ENCODE data around the gene TSR3. TPM values are rescaled to one million over a fixed set of nuclear protein-coding genes. Genes with fewer than 3 reads are reported as not detected.
A peak's percentile ranks its signal among the peaks of the same experiment; 100 is the strongest.

Gene TSR3
- 10 to 100 TPM; 37.6 to 58.7 TPM for total RNA-seq

- H3K9me3 Mint-ChIP-seq (ENCODE audit: low read depth) = no peaks in the 10 kb centered on the region
- CTCF ChIA-PET = interaction anchor here (0.6 to 0.7 kb wide), 2 partner anchors 32 to 350 kb away, joined by 3 read pairs; no protein-coding TSS in a partner anchor
- POLR2A ChIA-PET = no interaction called here
- no peaks in the 10 kb centered on the region for H3K27me3 Mint-ChIP-seq
- peak within 1 kb of the TSS; percentile 85 for H3K4me3 Mint-ChIP-seq
- intact Hi-C loops (cut with DNase I, micrococcal nuclease) = loop anchor here (1.0 to 5.0 kb wide), 9 partner anchors 8 to 421 kb away; partner anchors contain the start of genes CLCN7 (in 1 of the 2), EME2 (in 1 of the 2), MRPS34 (in 1 of the 2) and NME3 (in 1 of the 2)
- peaks cover 3% of the 10 kb centered on the region for H3K36me3 Mint-ChIP-seq (ENCODE audit: low read depth)
- DNase-seq (peak; percentile 91), ATAC-seq (peak; percentile 87)
- H3K27ac Mint-ChIP-seq = peak within 1 kb of the TSS; percentile 79
- peaks cover 37% of the 10 kb centered on the region for H3K4me1 Mint-ChIP-seq
Observed at GRCh38 chr16:1351582-1352362, at the start of gene TSR3, which contains the start of gene GNPTG. Gene TSR3, minus strand, starts transcription at chr16:1351878. Its CDS starts 74 bp downstream, at chr16:1351804. Gene GNPTG, plus strand, starts transcription at chr16:1351931. Its CDS starts 35 bp downstream, at chr16:1351966.

- no peaks in the 10 kb centered on the region for H3K27me3 Mint-ChIP-seq
- no peaks in the 10 kb centered on the region for H3K4me1 Mint-ChIP-seq
- POLR2A ChIA-PET = no interaction called here
- no peak overlapping the region for H3K27ac Mint-ChIP-seq
- no peaks in the 10 kb centered on the region for H3K9me3 Mint-ChIP-seq (ENCODE audit: low read depth)
- intact Hi-C loops (cut with DNase I, micrococcal nuclease) = no loop called here
- no peak for ATAC-seq
- CTCF ChIA-PET = no interaction called here
- H3K4me3 Mint-ChIP-seq = no peak overlapping the region
- DNase-seq = no peak
- peaks cover 3% of the 10 kb centered on the region for H3K36me3 Mint-ChIP-seq (ENCODE audit: low read depth)
Observed at GRCh38 chr16:1401061-1401757, 49.5 kb upstream of the TSR3 start.

- Mint-ChIP-seq H3K4me1 (no peaks in the 10 kb centered on the region), H3K27me3 (no peaks in the 10 kb centered on the region), H3K4me3 (no peak overlapping the region), H3K36me3 (ENCODE audit: low read depth) (peaks cover 3% of the 10 kb centered on the region), H3K9me3 (ENCODE audit: low read depth) (no peaks in the 10 kb centered on the region), H3K27ac (no peak overlapping the region)
- POLR2A ChIA-PET = no interaction called here
- DNase-seq (no peak), ATAC-seq (no peak)
- CTCF ChIA-PET = no interaction called here
- intact Hi-C loops (cut with DNase I, micrococcal nuclease) = no loop called here
Observed at GRCh38 chr16:1398826-1399581, 47.3 kb upstream of the TSR3 start.

- no peaks in the 10 kb centered on the region for H3K9me3 Mint-ChIP-seq (ENCODE audit: low read depth)
- ATAC-seq (no peak), DNase-seq (no peak)
- no peak overlapping the region for H3K27ac Mint-ChIP-seq
- no peaks in the 10 kb centered on the region for H3K4me1 Mint-ChIP-seq
- ChIA-PET POLR2A (no interaction called here), CTCF (no interaction called here)
- H3K27me3 Mint-ChIP-seq = no peaks in the 10 kb centered on the region
- intact Hi-C loops (cut with DNase I, micrococcal nuclease) = no loop called here
- H3K36me3 Mint-ChIP-seq (ENCODE audit: low read depth) = peaks cover 3% of the 10 kb centered on the region
- no peak overlapping the region for H3K4me3 Mint-ChIP-seq
Observed at GRCh38 chr16:1398351-1398750, 46.7 kb upstream of the TSR3 start.

- intact Hi-C loops (cut with DNase I, micrococcal nuclease) = no loop called here
- ATAC-seq (no peak), DNase-seq (no peak)
- CTCF ChIA-PET = no interaction called here
- Mint-ChIP-seq H3K9me3 (ENCODE audit: low read depth) (no peaks in the 10 kb centered on the region), H3K36me3 (ENCODE audit: low read depth) (peaks cover 3% of the 10 kb centered on the region), H3K4me3 (no peak overlapping the region), H3K27me3 (no peaks in the 10 kb centered on the region), H3K4me1 (no peaks in the 10 kb centered on the region), H3K27ac (no peak overlapping the region)
- POLR2A ChIA-PET = no interaction called here
Observed at GRCh38 chr16:1397779-1398178, 46.1 kb upstream of the TSR3 start.

GRCh38 chr16:1395444-1396031 is 43.9 kb upstream of the TSR3 start:
- ChIA-PET CTCF (no interaction called here), POLR2A (no interaction called here)
- H3K4me3 Mint-ChIP-seq = no peak overlapping the region
- peaks cover 6% of the 10 kb centered on the region for H3K36me3 Mint-ChIP-seq (ENCODE audit: low read depth)
- intact Hi-C loops (cut with DNase I, micrococcal nuclease) = no loop called here
- no peak overlapping the region for H3K27ac Mint-ChIP-seq
- H3K27me3 Mint-ChIP-seq = no peaks in the 10 kb centered on the region
- DNase-seq = no peak
- H3K4me1 Mint-ChIP-seq = no peaks in the 10 kb centered on the region
- ATAC-seq = no peak
- H3K9me3 Mint-ChIP-seq (ENCODE audit: low read depth) = no peaks in the 10 kb centered on the region

GRCh38 chr16:1394367-1394951 is 42.8 kb upstream of the TSR3 start:
- POLR2A ChIA-PET = no interaction called here
- Mint-ChIP-seq H3K4me1 (no peaks in the 10 kb centered on the region), H3K9me3 (ENCODE audit: low read depth) (no peaks in the 10 kb centered on the region), H3K4me3 (no peak overlapping the region), H3K27ac (no peak overlapping the region), H3K36me3 (ENCODE audit: low read depth) (peaks cover 8% of the 10 kb centered on the region), H3K27me3 (no peaks in the 10 kb centered on the region)
- ATAC-seq (no peak), DNase-seq (no peak)
- intact Hi-C loops (cut with DNase I, micrococcal nuclease) = no loop called here
- CTCF ChIA-PET = no interaction called here

GRCh38 chr16:1393613-1394176 is 42.0 kb upstream of the TSR3 start:
- intact Hi-C loops (cut with DNase I, micrococcal nuclease) = no loop called here
- Mint-ChIP-seq H3K36me3 (ENCODE audit: low read depth) (peaks cover 6% of the 10 kb centered on the region), H3K27me3 (no peaks in the 10 kb centered on the region), H3K9me3 (ENCODE audit: low read depth) (no peaks in the 10 kb centered on the region), H3K27ac (no peak overlapping the region), H3K4me1 (no peaks in the 10 kb centered on the region), H3K4me3 (no peak overlapping the region)
- ChIA-PET CTCF (no interaction called here), POLR2A (no interaction called here)
- no peak for ATAC-seq
- no peak for DNase-seq

GRCh38 chr16:1392826-1393225 is 41.1 kb upstream of the TSR3 start:
- Mint-ChIP-seq H3K4me3 (no peak overlapping the region), H3K36me3 (ENCODE audit: low read depth) (peaks cover 6% of the 10 kb centered on the region), H3K27ac (peak overlapping the region; percentile 13), H3K9me3 (ENCODE audit: low read depth) (no peaks in the 10 kb centered on the region), H3K27me3 (no peaks in the 10 kb centered on the region), H3K4me1 (no peaks in the 10 kb centered on the region)
- no peak for ATAC-seq
- intact Hi-C loops (cut with DNase I, micrococcal nuclease) = no loop called here
- POLR2A ChIA-PET = no interaction called here
- CTCF ChIA-PET = no interaction called here
- no peak for DNase-seq

GRCh38 chr16:1390239-1390779 is 38.6 kb upstream of the TSR3 start:
- Mint-ChIP-seq H3K27me3 (no peaks in the 10 kb centered on the region), H3K4me1 (no peaks in the 10 kb centered on the region), H3K36me3 (ENCODE audit: low read depth) (peaks cover 6% of the 10 kb centered on the region), H3K27ac (no peak overlapping the region), H3K4me3 (no peak overlapping the region), H3K9me3 (ENCODE audit: low read depth) (no peaks in the 10 kb centered on the region)
- intact Hi-C loops (cut with DNase I, micrococcal nuclease) = no loop called here
- no peak for ATAC-seq
- ChIA-PET CTCF (no interaction called here), POLR2A (no interaction called here)
- no peak for DNase-seq

GRCh38 chr16:1389762-1390161 is 38.1 kb upstream of the TSR3 start:
- ChIA-PET CTCF (no interaction called here), POLR2A (no interaction called here)
- no peak overlapping the region for H3K4me3 Mint-ChIP-seq
- no peak overlapping the region for H3K27ac Mint-ChIP-seq
- ATAC-seq = no peak
- intact Hi-C loops (cut with DNase I, micrococcal nuclease) = no loop called here
- H3K9me3 Mint-ChIP-seq (ENCODE audit: low read depth) = no peaks in the 10 kb centered on the region
- DNase-seq = no peak
- H3K4me1 Mint-ChIP-seq = no peaks in the 10 kb centered on the region
- H3K36me3 Mint-ChIP-seq (ENCODE audit: low read depth) = peaks cover 9% of the 10 kb centered on the region
- H3K27me3 Mint-ChIP-seq = no peaks in the 10 kb centered on the region
